Camera-type eye (tissue), 1 donor: ENCODE data around the gene PHF19. TPM values are rescaled to one million over a fixed set of nuclear protein-coding genes. Genes with fewer than 3 reads are reported as not detected.

Source experiments
- total RNA-seq: library from RNA; depleted of rRNA; stranded (reverse); fragments of >200 nt; gene quantifications from one replicate; pipeline ENCODE4 v1.2.3, GENCODE V29; 2014

The PHF19 gene
- 34.6 TPM for total RNA-seq

DNA sequence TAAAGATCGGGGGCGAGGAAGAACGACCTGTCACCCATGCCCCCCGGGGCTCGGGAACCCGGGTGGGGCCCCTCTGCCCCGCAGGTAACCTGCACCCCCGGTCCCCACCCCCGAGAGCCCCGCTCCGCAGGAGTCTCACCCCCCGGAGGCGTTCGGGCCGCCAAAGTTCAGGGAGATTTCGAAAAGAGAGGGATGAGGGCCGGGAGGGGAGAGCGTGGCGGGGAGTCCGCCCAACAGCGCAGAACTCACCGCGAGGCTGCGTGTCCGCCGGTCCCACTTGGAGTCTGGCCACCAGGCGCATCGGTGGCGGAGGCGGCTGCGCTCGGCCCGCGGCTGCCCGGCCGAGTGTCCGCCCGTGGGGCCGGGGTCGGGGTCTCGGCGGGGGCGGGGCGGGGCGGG is at the start of gene PHF19:
PHF19 (minus strand) TSS at position 347 of the 399 bp plus-strand sequence. CDS start 2,447 bp downstream, outside the sequence.

DNA sequence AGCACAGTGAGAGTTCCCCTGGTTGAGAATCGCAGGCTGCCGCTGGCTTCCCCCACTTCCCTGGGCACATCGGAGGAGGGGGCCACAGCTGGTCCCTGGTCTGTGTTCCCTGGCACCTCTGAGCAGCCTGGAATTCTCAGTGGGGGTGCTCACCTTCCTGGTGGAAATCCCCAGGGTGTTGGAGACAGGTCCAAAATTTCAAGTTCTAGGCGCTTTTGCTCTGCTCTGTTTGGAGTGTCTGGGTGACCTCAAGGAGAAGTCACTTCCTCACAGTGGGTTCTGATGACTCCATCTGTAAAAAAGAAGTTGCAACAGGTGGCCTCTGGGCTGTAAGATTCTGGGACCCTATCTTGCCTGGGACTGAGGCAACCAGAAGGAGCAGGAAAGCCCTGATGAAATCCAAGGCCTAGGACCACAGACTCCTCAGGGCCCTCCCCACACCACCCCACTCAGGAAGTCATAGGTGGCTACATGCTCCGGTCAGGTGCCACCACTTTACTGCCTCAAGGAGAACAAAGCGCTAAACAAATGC is 49.5 kb upstream of the PHF19 start, which contains the start of gene TRAF1:
TRAF1 (minus strand) TSS at position 400 of the 532 bp plus-strand sequence. CDS start 721 bp downstream, outside the sequence.

DNA sequence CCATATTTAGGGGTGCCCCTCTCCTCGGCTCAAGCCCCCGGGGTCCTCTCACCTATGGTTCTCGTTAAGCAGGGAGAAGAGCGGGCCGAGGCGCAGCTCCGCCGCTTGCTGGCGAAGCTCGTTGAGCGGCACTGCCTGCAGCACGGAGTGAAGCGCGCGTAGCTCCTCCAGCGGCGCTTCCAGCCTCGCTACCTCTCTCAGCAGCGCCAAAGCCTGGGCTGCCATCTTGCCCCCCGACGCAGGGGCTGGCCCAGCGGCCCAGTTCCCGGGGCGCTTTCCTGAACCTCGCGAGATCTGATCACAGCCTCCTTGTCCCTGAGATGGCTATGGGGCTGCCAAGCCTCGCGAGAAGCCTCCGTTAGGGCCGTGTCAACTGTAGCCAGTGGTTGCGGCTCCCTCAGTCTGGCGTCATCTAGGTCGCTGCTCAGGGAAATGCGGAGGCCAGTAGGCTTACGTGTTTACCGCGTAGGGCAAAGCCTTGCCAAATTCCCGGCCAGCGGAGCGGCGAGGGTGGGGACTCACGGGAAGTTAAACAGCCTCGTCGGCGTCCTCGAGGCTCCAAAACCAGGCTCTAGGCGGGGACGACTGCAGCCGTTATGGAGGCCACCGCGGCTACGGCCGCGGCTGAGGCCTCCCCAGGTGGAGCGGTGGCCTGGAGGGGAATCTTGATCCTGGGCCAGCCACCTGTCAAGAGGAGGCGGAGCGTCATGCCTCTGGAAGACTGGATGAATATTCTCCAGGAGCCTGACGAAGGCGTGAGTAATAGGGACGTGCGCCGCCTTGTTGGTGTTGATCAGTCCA is 34.1 kb downstream of the PHF19 start, which contains the start of gene PSMD5:
PSMD5 (minus strand) TSS at position 238 of the 801 bp plus-strand sequence; CDS start at position 225, 13 bp downstream.

Other genes with a start within 250 kb of the PHF19 start
- gene MEGF9, start 162.7 kb downstream of the PHF19 start, total RNA-seq, result 64.2 TPM
- gene FBXW2, start 83.8 kb downstream of the PHF19 start, total RNA-seq, result 63.0 TPM
- 36.7 TPM for gene PSMD5, start 34.3 kb downstream of the PHF19 start, total RNA-seq
- 6.2 TPM for gene TRAF1, start 49.6 kb upstream of the PHF19 start, total RNA-seq
- gene C5, start 173.1 kb upstream of the PHF19 start, total RNA-seq, result 10.0 TPM
- 38.8 TPM for gene CNTRL, start 197.8 kb upstream of the PHF19 start, total RNA-seq